HG02798 (cell line): ENCODE measurements around the gene PAK6.

Experiments used
- ATAC-seq: cut with Tn5 transposase; IDR thresholded peaks from one replicate; pipeline ENCODE4 v1.9.1; 2021; ENCODE audit warnings: mild to moderate bottlenecking; ENCODE audit not compliant: unreplicated experiment, poor library complexity

PAK6 gene

GRCh38 chr15:40240619-40241221 is 1.9 kb downstream of the PAK6 start:
- no peak for ATAC-seq

GRCh38 chr15:40241269-40242212 is 2.7 kb downstream of the PAK6 start:
- no peak for ATAC-seq

- no peak for ATAC-seq
Measured at GRCh38 chr15:40242213-40242599, 3.3 kb downstream of the PAK6 start.

- ATAC-seq, result no peak
Measured at GRCh38 chr15:40242601-40243000, 3.7 kb downstream of the PAK6 start.

GRCh38 chr15:40243126-40243810 is 4.4 kb downstream of the PAK6 start:
- no peak for ATAC-seq

GRCh38 chr15:40244961-40245523 is 6.2 kb downstream of the PAK6 start:
- no peak for ATAC-seq

- no peak for ATAC-seq
Measured at GRCh38 chr15:40245666-40246450, 7.0 kb downstream of the PAK6 start.

GRCh38 chr15:40246496-40247280 is 7.8 kb downstream of the PAK6 start:
- no peak for ATAC-seq

- ATAC-seq, result no peak
Measured at GRCh38 chr15:40247406-40247971, 8.6 kb downstream of the PAK6 start.

GRCh38 chr15:40248006-40248783 is 9.3 kb downstream of the PAK6 start:
- ATAC-seq, result no peak

GRCh38 chr15:40249477-40250303 is 10.8 kb downstream of the PAK6 start:
- ATAC-seq, result no peak

- ATAC-seq, result no peak
Measured at GRCh38 chr15:40250304-40250656, 11.4 kb downstream of the PAK6 start.

GRCh38 chr15:40250771-40251483 is 12.1 kb downstream of the PAK6 start:
- no peak for ATAC-seq

GRCh38 chr15:40251486-40252140 is 12.8 kb downstream of the PAK6 start:
- ATAC-seq, result no peak

- ATAC-seq, result no peak
Measured at GRCh38 chr15:40252141-40252437, 13.2 kb downstream of the PAK6 start.

GRCh38 chr15:40252438-40253166 is 13.7 kb downstream of the PAK6 start:
- ATAC-seq, result peak; percentile 38
